ENCODE results near the gene CCDC13. TPM values are rescaled to one million over a fixed set of nuclear protein-coding genes. Genes with fewer than 3 reads are reported as not detected.

Gene CCDC13
- total and polyA plus RNA-seq, 12 donors: 0.16 to 1.2 (median 0.55) TPM; not detected in 2

GRCh38 chr3:42804106-42804830, 31.2 kb upstream of the CCDC13 start, which contains the start of gene HIGD1A:
HIGD1A (minus strand) TSS chr3:42804490; CDS start chr3:42794253, 10,237 bp downstream.
- Histone ChIP-seq H3K27ac (peak within 1 kb of the TSS; percentile 74 to 98 (median 93)), H3K36me3 (no peaks in the 10 kb centered on the region), H3K9me3 (no peaks in the 10 kb centered on the region), H3K4me3 (peak within 1 kb of the TSS; percentile 56 to 96 (median 74)), H3K4me1 (peaks cover 0 to 52% (median 42%) of the 10 kb centered on the region in 9 donors), H3K27me3 (peaks cover 0 to 8% (median 0%) of the 10 kb centered on the region in 7 donors)
- WGBS, 2 donors: 0 to 1% methylated on average over 63 of the region's 63 CpGs
- ATAC-seq (peak; percentile 99 to 100 (median 100)), DNase-seq (peak; percentile 96)
- intact Hi-C loops (cut with DNase I): no loop called here
- TF ChIP-seq CTCF (IDR thresholded peaks at IDR 0.05): no peak

- intact Hi-C loops (cut with DNase I): no loop called here
Observed at GRCh38 chr3:42803414-42804105, 30.5 kb upstream of the CCDC13 start.

GRCh38 chr3:42802876-42803413, 29.9 kb upstream of the CCDC13 start:
- Histone ChIP-seq H3K9me3 (no peaks in the 10 kb centered on the region), H3K27me3 (peaks cover 0 to 8% (median 0%) of the 10 kb centered on the region in 7 donors), H3K4me1 (peaks cover 0 to 52% (median 42%) of the 10 kb centered on the region in 9 donors), H3K36me3 (no peaks in the 10 kb centered on the region), H3K27ac (peak overlapping the region; percentile 74 to 98 (median 93)), H3K4me3 (peak overlapping the region; percentile 56 to 96 (median 74))
- intact Hi-C loops (cut with DNase I): no loop called here
- DNase-seq: no peak
- ATAC-seq: no peak
- no peak for TF ChIP-seq CTCF (IDR thresholded peaks at IDR 0.05)
- WGBS, 2 donors: 30 to 45% methylated on average over 11 of the region's 11 CpGs

More at GRCh38 chr3:42803414-42804105, 30.5 kb upstream of the CCDC13 start:
- peaks cover 0 to 52% (median 42%) of the 10 kb centered on the region in 9 donors for H3K4me1 ChIP-seq
- no peak for TF ChIP-seq CTCF (IDR thresholded peaks at IDR 0.05)
- no peaks in the 10 kb centered on the region for H3K9me3 ChIP-seq
- peak; percentile 51 to 60 for DNase-seq
- no peaks in the 10 kb centered on the region for H3K36me3 ChIP-seq
- ATAC-seq: peak; percentile 30 to 80 (median 68)
- WGBS, 2 donors: 1% methylated on average over 33 of the region's 33 CpGs
- H3K4me3 ChIP-seq: peak overlapping the region; percentile 56 to 96 (median 74)
- peaks cover 0 to 8% (median 0%) of the 10 kb centered on the region in 7 donors for H3K27me3 ChIP-seq
- peak overlapping the region; percentile 74 to 98 (median 93) for H3K27ac ChIP-seq

GRCh38 chr3:42801784-42802183, 28.7 kb upstream of the CCDC13 start:
- intact Hi-C loops (cut with DNase I): no loop called here
- Histone ChIP-seq H3K9me3 (no peaks in the 10 kb centered on the region), H3K4me3 (peak overlapping the region in 1 of 10 donors; percentile 94), H3K27ac (peak overlapping the region in 1 of 10 donors; percentile 93), H3K27me3 (peaks cover 0 to 8% (median 0%) of the 10 kb centered on the region in 7 donors), H3K4me1 (peaks cover 0 to 52% (median 42%) of the 10 kb centered on the region in 9 donors), H3K36me3 (no peaks in the 10 kb centered on the region)
- no peak for TF ChIP-seq CTCF (IDR thresholded peaks at IDR 0.05)
- ATAC-seq (no peak), DNase-seq (no peak)
- 92 to 93% methylated on average over 4 of the region's 4 CpGs for WGBS, 2 donors

All from heart right ventricle (tissue), 16 donors.